Stimulated activated CD8-positive, alpha-beta memory T cell treated with anti-CD3 and anti-CD28 coated beads, Interleukin-7, amount 100 ng/mL, for 48 hours (primary cell): ENCODE data around the gene SUN1.

Experiments
- DNase-seq, 2 donors: peaks; one replicate each; pipeline ENCODE4 v3.0.0-alpha.2; 2020; ENCODE audit warnings: low read depth in 1 of 2; ENCODE audit errors: extremely low read depth in 1 of 2

The SUN1 gene

DNA sequence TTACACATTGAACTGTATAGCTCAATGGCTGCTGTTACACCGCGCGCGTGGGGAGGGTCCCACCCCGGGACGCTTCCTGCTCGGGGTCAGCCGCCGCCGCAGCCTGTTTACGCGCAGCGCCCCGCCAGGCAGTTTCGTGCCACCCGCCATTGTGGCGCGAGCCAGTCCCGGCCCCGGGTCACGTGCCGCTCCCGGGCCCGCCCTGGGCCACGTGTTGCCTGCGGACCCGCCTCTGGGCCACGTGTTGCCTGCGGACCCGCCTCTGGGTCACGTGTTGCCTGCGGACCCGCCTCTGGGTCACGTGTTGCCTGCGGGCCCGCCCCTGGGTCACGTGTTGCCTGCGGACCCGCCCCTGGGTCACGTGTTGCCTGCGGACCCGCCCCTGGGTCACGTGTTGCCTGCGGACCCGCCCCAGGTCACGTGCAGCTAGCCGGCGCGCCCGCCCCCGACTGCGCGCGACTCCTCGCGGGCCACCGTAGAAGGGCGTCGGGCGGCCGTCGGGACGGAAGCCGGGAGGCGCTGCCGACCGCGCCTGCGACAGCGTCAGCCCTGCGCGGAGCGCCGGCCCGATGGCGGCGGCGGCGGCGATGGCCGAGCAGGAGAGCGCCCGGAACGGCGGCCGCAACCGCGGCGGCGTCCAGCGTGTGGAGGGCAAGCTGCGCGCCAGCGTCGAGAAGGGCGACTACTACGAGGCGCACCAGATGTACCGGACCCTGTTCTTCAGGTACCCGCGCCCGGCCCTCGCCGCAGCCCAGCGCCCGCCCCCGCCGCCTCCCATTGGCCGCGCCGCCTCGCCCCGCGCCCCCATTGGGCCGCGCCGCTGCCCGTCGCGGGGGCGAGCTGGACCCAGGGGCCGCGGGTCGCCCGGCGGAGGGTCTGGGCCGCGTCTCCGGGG is 44.0 kb downstream of the SUN1 start, which contains the start of gene GET4:
GET4 (plus strand) TSS at position 478 of the 895 bp plus-strand sequence; CDS start at position 570, 92 bp downstream.
- DNase-seq: peak; percentile 93

DNA sequence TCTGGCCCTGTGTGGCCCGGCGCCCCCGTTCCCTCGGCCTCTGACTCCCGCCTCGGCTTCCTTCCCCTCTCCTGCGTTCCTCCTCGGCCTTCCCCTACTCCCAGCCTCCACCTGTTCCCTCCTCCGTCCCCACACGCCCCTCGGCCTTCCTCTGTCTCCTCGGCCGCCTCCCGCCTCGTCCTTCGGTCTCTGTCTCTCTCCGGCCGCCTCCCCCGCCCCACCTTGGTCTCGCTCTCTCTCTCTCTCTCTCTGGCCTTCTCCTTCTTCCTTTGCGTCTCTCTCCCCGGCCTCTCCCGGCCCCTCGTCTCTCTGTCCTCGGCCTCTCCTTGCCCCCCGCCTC is 44.7 kb downstream of the SUN1 start:
- no peak for DNase-seq

DNA sequence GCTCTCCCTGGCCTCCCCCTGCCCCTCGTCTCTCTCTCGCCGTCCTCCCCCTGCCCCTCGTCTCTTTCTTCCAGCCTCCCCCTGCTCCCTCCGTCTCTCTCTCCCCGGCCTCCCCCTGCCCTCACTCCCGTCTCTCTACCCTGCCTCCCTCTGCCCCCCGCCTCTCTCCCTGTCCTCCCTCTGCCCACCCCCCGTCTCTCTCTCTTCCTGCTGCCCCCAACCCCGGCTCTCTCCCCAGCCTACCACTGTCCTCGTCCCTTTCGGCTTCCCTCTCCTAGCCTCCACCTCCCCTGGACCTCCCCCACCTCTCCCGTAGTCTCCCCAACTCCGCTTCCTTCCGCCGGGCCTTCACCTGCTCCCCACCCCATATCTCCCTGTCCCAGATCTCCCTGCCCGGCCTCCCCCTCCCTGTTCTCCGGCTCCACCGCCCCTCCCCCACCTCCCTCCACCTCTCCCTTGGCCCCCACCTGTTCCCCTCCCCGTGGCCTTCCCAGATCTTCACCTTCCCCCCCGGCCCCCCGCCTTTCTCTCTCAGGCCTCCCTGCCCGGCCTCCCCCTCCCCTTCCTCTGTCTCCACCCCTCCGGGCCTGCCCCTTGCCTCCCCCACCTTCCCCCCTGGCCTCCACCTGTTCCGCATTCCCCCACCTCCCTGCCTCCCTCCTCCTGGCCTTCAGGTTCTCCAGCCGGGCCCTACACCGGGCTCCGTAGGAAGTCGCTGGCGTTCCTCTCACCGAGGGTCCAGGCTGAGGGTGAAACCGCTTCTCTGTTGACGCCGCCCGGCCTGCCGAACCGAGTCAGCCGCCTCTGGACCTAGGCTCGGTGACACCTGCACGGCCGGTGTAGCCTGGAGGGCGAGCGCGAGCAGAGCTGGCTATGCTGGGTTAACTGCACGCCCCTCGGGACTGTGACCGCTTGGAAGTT is 45.3 kb downstream of the SUN1 start:
- no peak for DNase-seq

DNA sequence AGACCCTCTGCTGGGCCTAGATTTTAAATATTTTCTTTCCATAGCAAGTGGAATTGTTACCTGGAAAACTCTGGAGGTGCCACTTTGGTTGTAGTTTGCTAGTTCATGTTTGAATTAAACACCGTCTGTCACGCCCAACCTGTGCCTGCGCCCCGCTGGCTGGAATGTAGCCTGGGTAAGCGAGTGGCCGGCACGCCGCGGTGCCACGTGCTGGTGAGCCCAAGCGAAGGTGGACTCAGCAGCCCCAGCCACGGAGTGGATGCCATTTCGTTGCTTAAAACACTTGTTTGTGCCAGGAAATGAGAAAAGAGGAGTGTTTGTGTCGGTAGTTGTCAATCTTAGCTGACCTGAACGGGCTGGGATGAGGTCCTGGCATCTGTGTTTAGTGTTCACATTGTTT is 46.8 kb downstream of the SUN1 start:
- DNase-seq: no peak

DNA sequence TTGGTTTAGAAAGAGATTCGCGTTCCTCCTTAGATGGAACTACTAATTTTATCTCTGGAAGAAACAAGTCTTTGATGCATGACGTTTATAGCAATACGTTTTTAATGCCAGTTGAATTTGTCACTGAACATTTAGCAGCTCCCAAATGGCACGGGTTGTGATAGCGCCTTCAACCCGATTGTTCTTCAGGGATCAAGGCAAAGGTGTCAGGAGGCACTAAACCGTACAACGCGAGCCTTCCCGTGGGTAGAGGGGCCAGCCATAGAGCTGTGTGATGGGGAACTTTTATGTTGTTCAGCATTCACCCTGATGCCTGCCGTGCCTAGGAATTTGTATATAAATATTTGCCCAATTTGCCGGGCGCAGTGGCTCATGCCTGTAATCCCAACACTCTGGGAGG is 47.4 kb downstream of the SUN1 start:
- no peak for DNase-seq

DNA sequence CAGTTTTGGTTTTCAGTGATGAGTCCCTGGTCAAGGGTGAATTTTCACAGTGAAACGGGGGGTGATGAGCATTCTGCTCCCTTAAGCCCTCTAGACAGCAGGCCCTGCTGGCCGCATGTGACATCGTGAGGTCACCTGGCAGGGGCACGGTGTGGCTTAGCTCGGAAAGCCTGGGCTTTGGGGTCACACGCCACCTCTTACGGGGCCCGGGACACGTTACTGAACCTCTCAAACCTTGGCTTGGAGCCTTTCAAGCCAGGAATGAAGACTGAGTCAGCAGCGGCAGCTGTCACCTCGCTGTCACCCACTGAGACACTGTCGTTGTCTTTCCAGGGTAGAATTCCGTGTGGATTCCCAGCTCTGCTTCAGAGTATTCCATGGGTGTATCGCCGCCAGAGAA is 48.2 kb downstream of the SUN1 start:
- no peak for DNase-seq

DNA sequence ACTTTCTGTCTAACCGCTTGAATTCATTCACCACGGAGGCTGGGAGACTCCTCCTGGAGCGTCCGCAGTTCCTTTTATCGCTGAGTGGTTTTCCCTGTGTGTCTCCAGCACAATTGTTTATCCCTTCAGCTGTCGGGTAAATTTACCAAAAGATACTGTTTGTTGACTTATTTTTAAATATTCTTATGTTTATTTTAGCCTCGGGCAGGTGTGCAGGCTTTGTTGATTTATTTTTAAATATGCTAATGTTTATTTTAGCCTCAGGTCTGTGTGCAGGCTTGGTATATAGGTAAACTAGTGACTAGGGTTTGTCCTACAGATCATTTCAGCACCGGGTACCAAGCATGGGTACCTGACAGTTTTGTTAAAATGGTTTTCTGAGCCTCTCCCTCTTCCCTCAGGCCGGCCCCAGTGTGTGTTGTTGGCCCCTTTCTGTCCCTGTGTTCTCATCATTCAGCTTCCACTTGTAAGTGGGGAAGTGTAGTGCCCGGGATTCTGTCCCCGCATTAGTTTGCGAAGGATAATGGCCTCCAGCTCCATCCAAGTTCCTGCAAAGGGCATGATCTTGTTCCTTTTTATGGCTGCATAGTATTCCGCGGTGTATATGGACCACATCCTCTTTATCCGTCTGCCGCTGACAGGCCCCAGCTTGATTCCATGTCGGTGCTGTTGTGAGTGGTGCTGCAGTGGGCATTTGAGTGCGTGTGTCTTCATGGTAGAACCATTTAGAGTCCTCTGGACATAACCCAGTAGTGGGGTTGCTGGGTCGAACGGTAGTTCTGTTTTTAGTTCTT is 49.4 kb downstream of the SUN1 start:
- DNase-seq: no peak

DNA sequence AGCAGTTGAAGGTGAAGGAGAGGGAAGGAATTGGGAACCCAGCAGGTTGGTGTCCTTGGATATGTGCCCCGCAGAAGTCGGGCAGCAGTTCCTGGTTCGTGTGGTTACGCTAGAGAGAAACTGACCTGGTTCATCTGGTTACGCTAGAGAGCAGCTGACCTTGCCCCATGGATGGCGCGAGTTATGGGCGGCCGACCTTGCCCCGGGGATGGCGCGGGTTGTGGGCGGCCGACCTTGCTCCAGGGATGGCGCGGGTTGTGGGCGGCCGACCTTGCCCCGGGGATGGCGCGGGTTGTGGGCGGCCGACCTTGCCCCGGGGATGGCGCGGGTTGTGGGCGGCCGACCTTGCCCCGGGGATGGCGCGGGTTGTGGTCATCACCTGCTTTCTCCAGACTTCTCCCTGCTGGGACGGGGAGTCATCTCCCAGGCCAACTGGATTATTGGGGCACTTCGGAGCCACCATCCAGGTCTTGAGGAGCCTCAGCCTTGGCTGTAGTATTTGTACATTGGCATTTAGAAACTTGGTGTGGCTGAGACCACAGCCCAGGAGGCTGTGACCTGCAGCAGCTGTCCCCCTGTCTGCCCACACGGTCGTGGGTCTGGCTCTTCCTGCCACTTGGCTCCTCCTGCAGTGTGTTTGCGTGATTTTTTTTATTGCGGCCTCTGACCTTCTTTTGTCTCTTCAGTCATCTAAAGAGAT is 50.2 kb downstream of the SUN1 start:
- DNase-seq: no peak

DNA sequence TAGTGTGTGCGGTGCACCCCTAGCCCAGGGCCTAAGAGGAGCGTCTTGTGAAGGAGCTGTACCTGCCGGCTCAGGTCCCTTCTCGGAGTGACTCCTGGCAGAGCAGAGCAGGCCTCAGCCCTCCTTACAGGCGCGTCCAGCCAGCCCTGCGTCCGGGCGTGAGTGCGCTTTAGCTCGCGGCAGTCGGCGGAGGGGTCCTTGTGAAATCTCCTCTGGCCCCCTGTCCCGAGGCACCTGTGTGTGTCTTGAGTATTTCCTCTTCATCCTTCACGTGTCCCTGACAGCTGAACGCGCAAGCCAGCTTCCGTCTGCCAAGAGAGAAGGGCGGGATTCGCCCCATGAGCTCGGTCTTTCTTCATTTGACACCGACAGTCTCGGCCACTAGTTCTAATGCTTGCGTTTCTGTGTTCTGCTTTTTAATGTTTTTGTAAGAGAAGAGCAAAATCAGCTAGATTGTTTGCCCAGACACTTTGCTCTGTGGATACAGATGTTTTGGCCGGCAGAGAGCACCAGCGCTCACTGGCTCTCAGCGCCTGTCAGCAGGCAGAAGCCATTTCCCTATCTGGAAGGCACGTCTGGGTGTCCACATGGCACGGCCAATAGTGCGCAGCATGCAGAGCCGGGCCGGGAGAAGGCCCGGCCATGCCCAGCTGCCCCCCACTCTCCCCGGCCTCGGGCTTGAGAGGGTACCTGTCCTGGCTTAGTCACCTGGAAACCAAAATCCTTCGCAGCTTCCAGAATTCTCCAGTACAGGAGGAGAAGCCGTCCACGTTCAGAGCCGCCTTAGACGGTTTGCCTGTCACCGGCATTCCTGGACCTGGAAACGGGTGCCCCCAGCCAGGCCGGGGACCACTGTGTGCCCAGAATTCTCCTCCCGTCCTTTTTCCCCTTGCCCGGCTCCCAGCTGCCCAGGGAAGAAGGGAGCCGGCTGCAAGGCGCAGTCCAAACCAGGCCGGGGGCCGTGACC is 51.1 kb downstream of the SUN1 start:
- no peak for DNase-seq

DNA sequence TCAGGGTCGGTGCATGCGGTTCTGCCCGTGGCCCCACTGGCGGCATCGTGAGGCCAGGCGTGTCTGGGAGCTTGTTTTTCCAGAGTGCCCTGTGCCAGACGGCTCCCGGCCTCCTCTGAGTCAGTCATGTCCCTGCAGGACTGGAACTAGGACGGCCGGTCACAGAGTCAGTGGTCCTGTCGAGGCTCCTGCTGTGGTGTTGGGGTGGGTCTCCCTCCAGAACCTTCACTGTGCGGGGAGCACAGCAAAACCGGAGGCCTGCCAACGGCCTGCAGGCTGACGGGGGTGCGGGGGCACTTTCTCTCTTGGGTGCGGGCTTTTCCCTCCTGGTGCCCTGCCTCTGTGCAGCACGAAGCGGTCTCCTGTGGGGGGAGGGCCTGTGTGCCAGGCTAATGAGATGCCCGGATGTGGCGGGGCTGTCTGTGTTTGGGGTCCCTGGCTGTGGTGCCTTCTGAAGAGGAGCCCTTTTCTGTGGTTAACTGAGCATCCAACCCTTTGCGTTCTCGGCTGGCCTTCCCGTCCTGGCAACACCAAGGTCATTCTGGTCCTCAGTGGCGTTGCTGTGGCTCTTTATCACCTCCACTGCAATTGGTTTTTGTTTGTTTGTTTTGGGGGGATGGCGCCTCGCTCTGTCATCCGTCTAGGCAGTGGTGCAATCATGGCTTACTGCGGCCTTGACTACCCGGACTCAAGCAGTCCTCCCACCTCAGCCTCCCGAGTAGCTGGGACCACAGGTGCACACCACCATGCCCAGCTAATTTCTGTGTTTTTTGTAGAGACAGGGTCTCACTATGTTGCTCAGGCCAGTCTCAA is 52.1 kb downstream of the SUN1 start:
- DNase-seq: no peak

DNA sequence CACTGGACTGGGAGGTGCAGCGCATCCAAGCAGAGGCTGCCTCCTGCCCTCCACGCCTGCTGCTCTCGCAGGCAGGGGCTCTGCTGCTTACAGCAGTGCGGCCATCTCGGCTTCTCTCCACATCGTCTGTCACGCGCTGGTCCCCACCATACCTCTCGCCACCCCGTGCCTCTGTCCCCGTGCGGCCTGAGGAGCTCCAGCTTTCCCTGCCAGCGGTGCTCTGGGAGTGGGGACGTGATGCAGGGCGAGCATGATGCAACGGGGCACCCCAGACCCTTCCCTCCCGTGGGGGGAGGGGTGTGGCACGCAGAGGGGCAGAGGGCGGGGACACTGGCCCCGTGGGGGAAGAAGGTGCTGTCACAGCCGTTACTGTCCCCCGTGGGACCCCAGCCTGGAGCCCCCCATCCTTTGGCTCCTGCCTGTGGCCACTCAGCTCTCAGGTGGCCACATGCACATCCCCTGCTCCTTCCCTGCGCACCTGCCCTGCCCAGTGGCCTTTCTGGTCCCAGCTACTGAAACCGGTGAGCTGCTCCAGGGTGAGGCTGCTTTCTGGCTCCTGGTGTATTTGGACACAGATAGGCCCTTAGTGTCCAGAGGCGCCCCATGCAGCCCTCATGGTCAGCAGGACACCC is 53.1 kb downstream of the SUN1 start:
- no peak for DNase-seq

DNA sequence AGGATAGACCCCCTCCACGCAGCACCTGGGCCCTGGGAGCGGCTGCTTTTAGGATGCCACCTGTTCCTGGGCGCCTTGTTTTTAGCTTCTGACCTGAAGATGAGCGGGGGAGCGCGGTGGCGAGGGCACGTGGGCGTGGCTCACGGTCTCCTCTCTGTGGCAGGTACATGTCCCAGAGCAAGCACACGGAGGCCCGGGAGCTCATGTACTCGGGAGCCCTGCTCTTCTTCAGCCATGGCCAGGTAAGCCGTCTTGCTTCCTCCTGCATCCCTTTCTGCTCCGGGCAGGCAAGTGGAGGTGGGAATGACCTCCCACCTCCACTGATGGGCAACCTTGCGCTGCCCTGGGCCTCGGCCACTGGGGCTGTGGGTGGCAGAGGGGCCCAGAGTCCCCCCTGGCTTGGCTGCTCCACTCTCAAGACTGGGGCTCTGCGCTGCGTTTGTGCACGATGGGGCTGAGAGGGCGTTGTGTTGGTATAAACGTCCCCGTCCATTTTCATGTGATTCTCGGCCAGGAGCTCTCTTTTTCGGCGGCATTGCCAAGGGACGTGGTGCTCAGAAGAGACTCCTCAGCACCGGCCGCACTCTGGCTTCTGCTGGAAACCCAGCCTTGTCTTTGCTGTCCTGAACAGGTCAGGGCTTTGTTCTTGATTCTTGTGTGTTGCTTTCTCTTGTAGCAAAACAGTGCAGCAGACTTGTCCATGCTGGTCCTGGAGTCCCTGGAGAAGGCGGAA is 53.8 kb downstream of the SUN1 start:
- no peak for DNase-seq

DNA sequence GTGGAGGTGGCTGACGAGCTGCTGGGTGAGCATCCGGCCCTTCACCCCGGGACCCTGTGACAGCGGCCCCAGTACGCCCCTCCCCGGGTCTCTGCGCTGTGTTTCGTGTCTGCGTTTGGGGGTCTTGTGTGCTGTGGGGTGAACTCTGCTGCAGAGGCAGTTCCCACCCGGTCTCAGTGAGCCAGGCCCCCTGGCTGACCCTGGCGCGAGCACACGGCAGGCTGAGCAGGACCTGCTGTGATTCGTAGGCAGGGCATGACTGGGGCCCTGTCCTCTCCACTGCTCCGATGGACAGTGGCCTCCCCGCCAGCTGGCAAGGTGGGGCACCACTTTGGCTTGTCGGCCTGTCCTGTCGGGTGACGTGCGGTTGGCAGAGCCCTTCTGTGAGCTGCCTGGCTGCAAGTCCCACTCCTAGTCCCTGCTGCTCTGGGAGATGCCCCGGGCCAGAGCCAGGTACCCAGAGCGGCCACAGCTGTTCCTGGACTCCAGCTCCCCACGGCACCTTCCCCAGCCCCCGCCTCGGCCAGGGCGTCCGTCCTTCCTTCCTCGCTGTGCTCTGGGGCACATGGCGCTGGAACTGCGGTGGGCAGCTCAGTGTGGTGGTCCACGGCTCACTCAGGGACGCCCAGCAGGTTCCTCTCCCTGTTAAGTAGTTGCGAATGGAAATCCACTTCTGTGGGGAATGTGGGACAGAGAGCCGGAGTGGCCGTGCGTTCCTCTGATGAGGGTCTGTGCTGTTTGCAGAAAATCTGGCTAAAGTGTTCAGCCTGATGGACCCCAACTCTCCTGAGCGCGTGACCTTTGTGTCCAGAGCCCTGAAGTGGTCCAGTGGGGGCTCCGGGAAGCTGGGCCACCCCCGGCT is 54.6 kb downstream of the SUN1 start:
- no peak for DNase-seq

DNA sequence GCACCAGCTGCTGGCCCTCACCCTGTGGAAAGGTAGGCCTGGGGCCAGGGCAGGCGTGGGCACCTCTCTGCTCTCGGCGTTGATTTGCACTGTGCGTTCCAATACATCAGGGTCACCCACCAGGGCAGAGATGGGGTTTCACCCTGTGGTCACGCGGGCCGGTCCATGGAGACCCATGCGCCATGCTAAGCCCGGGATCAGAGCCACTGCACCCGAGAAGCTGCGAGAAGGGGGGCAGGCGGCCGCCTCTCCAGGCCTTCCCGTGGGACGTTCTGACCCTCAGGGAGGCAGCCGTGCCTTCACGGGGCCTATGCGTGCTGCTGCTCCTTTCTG is 55.2 kb downstream of the SUN1 start:
- DNase-seq: no peak

DNA sequence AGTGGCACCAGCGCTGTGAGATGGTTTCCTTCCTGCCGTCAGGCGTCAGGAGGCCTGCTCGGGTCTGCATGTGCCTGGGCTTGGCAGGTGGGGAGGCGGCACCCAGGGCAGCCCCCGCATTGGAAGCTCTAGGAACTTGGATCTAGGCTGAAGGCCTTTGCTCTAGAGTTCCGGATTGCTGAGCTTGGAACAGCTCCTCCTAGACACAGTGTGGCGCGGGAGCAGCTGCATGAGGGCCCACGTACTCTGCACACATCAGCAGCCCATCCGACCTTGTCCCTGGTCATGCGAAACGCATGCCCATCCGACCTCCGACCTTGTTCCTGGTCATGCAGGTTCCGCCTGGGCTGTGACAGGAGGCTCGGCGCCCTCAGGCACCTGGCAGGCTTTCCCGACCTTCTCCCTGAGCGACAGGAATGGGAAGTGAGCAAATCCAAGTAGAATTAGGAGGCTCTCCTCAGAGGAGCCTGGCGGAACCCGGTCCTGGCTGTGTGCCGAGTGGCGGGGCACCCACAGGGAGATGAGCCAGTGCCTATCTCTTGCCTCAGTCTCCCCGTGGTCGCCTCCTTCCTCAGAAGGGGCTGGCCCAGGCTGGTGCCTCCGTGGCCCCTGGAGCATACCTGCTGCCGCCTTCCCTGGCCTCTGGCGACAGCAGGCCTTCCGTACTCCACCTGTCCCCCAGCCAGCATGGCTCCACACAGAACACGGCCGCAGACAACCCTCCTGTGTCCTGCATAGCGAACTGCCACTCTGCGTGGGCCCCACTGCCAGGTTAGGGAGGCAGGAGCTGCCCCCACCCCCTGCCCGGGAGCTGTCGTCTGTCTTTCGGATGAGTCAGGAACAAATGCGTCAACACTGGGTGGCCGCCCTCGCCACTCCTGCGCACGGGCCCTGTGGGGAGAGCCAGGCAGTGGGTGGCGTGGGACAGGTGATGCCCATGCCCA is 56.1 kb downstream of the SUN1 start:
- no peak for DNase-seq

DNA sequence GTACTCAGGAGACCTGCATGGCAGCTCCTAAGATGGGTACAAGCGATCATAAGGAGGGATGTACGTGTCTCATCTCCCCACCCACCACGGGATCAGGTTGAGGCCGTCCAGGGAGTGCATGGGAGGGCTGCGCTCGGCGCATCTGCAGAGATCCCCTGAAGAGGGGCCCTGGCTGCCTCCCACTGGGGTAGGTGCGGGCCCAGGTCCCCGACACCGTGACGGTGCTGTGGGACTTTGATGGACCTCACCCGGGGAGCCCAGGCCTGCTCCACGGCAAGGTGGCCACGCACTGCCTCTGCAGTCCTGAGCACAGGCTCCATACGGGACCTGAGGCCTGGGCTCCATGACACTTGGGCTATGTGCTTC is 56.7 kb downstream of the SUN1 start:
- DNase-seq: no peak
